ENCODE measurements around the gene MSRB1. TPM values are rescaled to one million over a fixed set of nuclear protein-coding genes. Genes with fewer than 3 reads are reported as not detected.

The MSRB1 gene
- total and polyA plus RNA-seq, 2 of the 13 experiments (the other 11 are each of a cell fraction or from before 2014, with no cell fraction given): 32.1 to 75.4 TPM

- H2AFZ ChIP-seq (ENCODE audit: low read length): no peak overlapping the region
- peak overlapping the region; percentile 92 for H3K9ac ChIP-seq (ENCODE audit: insufficient read depth, low read depth, low read length)
- H3K4me3 ChIP-seq (replicated peaks in 1 of 3; ENCODE audit: insufficient read depth in 1 of 3, low read depth in 2 of 3, low read length in 3 of 3): peak overlapping the region; percentile 84 to 94 (median 92)
- in situ Hi-C loops (cut with HindIII; ENCODE audit: extremely low pct_ligation_motif_present, low pct_unique_long_range_greater_than_20kb): no loop called here
- intact Hi-C loops (cut with micrococcal nuclease; ENCODE audit: unreplicated experiment): no loop called here
- peaks cover 34% of the 10 kb centered on the region for H4K20me1 ChIP-seq (ENCODE audit: insufficient read depth, low read length)
- no peaks in the 10 kb centered on the region; a peak in 1 of 5 replicates for H3K27me3 ChIP-seq (ENCODE audit: control insufficient read depth in 1 of 2, insufficient read depth in 2 of 2, low read length in 2 of 2)
- H3K9me3 ChIP-seq (ENCODE audit: low read length): no peaks in the 10 kb centered on the region
- ChIA-PET POLR2A (interaction anchor here (0.5 to 7.4 kb wide), 48 partner anchors 8 to 288 kb away, joined by 3 to 139 read pairs (median 8); partner anchors contain the start of genes ECI1, EME2, FAHD1 and GFER), CTCF (ENCODE audit: low intra/inter-chr PET ratio, low total read pairs) (no interaction called here)
- ATAC-seq: no peak
- peak overlapping the region; percentile 88 for H3K27ac ChIP-seq (ENCODE audit: extremely low read length, insufficient read depth, low read length)
- no peak for FAIRE-seq
- WGBS (ENCODE audit: low lambda C conversion rate): 2% methylated on average over 29 of the region's 44 CpGs
- peaks cover 43% of the 10 kb centered on the region for H3K79me2 ChIP-seq (ENCODE audit: insufficient read depth, low read length)
- H3K4me1 ChIP-seq (ENCODE audit: insufficient read depth, low read length): peaks cover 46% of the 10 kb centered on the region
- DNase-seq (ENCODE audit: low spot score): no peak
- H3K36me3 ChIP-seq (replicated peaks in 1 of 2; ENCODE audit: control insufficient read depth in 1 of 2, insufficient read depth in 2 of 2, low read length in 2 of 2): peaks cover 3 to 19% of the 10 kb centered on the region in 2 experiments; a peak in 3 of 5 replicates
- BruUV-seq (replicated peaks): no TSS peak
- H3K4me2 ChIP-seq (ENCODE audit: low read depth, low read length): peak overlapping the region; percentile 94
- no peak for TF ChIP-seq SIN3B (IDR thresholded peaks at IDR 0.05; ENCODE audit: low read length)
- TF ChIP-seq NFKB2 (CRISPR knock-in tag; IDR thresholded peaks at IDR 0.05; ENCODE audit: borderline replicate concordance): no peak
- 0 out of 2 replicates have a peak, but pooled peaks have one; percentile 46 for TF ChIP-seq FOSL1 (CRISPR knock-in tag; IDR thresholded peaks at IDR 0.05; ENCODE audit: borderline replicate concordance)
- no peak for TF ChIP-seq STAG1 (CRISPR knock-in tag; IDR thresholded peaks at IDR 0.05)
- no peak for TF ChIP-seq SALL2 (CRISPR knock-in tag; IDR thresholded peaks at IDR 0.05)
- TF ChIP-seq POLR2A (IDR thresholded peaks at IDR 0.05; ENCODE audit: insufficient read depth in 1 of 2, low read depth in 2 of 2, low read length in 2 of 2): 0 out of 4 replicates have a peak, but pooled peaks of 1 of the 2 experiments have one; percentile 24
- no peak for TF ChIP-seq ZFP91 (CRISPR knock-in tag; IDR thresholded peaks at IDR 0.05; ENCODE audit: borderline replicate concordance)
- TF ChIP-seq ZNF160 (CRISPR knock-in tag; IDR thresholded peaks at IDR 0.05): no peak
- no peak for TF ChIP-seq ZNF546 (CRISPR knock-in tag; conservative IDR thresholded peaks at IDR 0.05)
- TF ChIP-seq CSRNP2 (CRISPR knock-in tag; conservative IDR thresholded peaks at IDR 0.05; ENCODE audit: low read depth): no peak
- no peak for TF ChIP-seq EHMT2 (IDR thresholded peaks at IDR 0.05; ENCODE audit: borderline replicate concordance, low read depth, low read length)
- TF ChIP-seq CREM (IDR thresholded peaks at IDR 0.05): no peak
- no peak for TF ChIP-seq CREM (CRISPR knock-in tag; IDR thresholded peaks at IDR 0.05)
- no peak for TF ChIP-seq ZBTB10 (CRISPR knock-in tag; IDR thresholded peaks at IDR 0.05; ENCODE audit: borderline replicate concordance)
- TF ChIP-seq NFIC (IDR thresholded peaks at IDR 0.05; ENCODE audit: low read length): no peak
- TF ChIP-seq MAX (IDR thresholded peaks at IDR 0.05): no peak
- TF ChIP-seq NONO (IDR thresholded peaks at IDR 0.05): no peak
- TF ChIP-seq NONO (CRISPR knock-in tag; conservative IDR thresholded peaks at IDR 0.05): 0 out of 2 replicates have a peak, but pooled peaks have one; percentile 8
- TF ChIP-seq SSRP1 (CRISPR knock-in tag; IDR thresholded peaks at IDR 0.05): peak; percentile 40; the same call in 1 of the 2 replicates
- no peak for TF ChIP-seq PAX8 (CRISPR knock-in tag; IDR thresholded peaks at IDR 0.05; ENCODE audit: borderline replicate concordance)
These were observed 21.0 kb upstream of the MSRB1 start for GRCh38 chr16:1963806-1964505.

Data from HepG2 (cell line).